H1 (cell line): ENCODE results near the gene SEMA4F. TPM values are rescaled to one million over a fixed set of nuclear protein-coding genes. Genes with fewer than 3 reads are reported as not detected.

Source experiments
- CTCF ChIA-PET: fragments of 300-600 bp; sonication (Branson Sonifier 250); formaldehyde crosslinking; loops from one replicate; lab custom pipeline; 2021; ENCODE audit not compliant: partially characterized antibody; lab: Charles Lee
- POLR2A ChIA-PET: fragments of 300-600 bp; sonication (Branson Sonifier 250); formaldehyde crosslinking; loops from one replicate; lab custom pipeline; 2021; ENCODE audit warnings: inconsistent platforms; ENCODE audit not compliant: partially characterized antibody; lab: Charles Lee
- DNase-seq, 2 experiments: peaks; one replicate each; pipeline versions ENCODE4 v3.0.0 to v3.0.0-alpha.2; 2010 to 2022; ENCODE audit warnings: low spot score in 2 of 2, low read depth in 1 of 2, mixed read lengths in 1 of 2
- FAIRE-seq: peaks from 2 replicates; lab custom pipeline; 2011; peaks lifted over from hg19 to GRCh38; lab: Jason Lieb, UNC
- H2AFZ ChIP-seq: 2 replicates; pipeline ENCODE4 v1.8.1; 2012; ENCODE audit warnings: low read length, inconsistent platforms
- H2AK5ac ChIP-seq: 2 replicates; pipeline ENCODE4 v1.6.1; 2013; ENCODE audit warnings: low read depth, low read length
- H2BK120ac ChIP-seq: replicated peaks from 2 replicates; pipeline ENCODE3; 2013; ENCODE audit warnings: low read depth, low read length, inconsistent platforms
- H2BK12ac ChIP-seq: 2 replicates; pipeline ENCODE4 v1.6.1; 2013; ENCODE audit warnings: low read depth, low read length
- H2BK15ac ChIP-seq: 2 replicates; pipeline ENCODE4 v1.6.1; 2013; ENCODE audit warnings: low read length
- H2BK20ac ChIP-seq: 2 replicates; pipeline ENCODE4 v1.6.1; 2013; ENCODE audit warnings: low read length
- H2BK5ac ChIP-seq: 2 replicates; pipeline ENCODE4 v1.6.1; 2013; ENCODE audit warnings: low read depth, low read length
- H3K14ac ChIP-seq: 2 replicates; pipeline ENCODE4 v1.6.1; 2013; ENCODE audit warnings: inconsistent platforms; ENCODE audit not compliant: insufficient read length
- H3K18ac ChIP-seq: 2 replicates; pipeline ENCODE4 v1.6.1; 2013; ENCODE audit warnings: low read length; ENCODE audit errors: extremely low read depth
- H3K23ac ChIP-seq: 2 replicates; pipeline ENCODE4 v1.6.1; 2013; ENCODE audit warnings: inconsistent platforms; ENCODE audit not compliant: insufficient read length
- H3K23me2 ChIP-seq: 2 replicates; pipeline ENCODE4 v1.6.1; 2013; ENCODE audit warnings: low read depth, low read length
- H3K27ac ChIP-seq: 2 replicates; pipeline ENCODE4 v1.6.1; 2011; ENCODE audit warnings: low read depth, low read length, inconsistent platforms
- H3K27me3 ChIP-seq, 4 experiments: replicated peaks in 1 of 4; 1 replicate in 1 of 4; 2 replicates in 3 of 4; pipeline versions ENCODE4 v1.6.1 to v1.8.1; 2011 to 2013; ENCODE audit warnings: low read length in 3 of 4, mild to moderate bottlenecking in 3 of 4, inconsistent platforms in 2 of 4, mixed read lengths in 2 of 4, moderate library complexity in 1 of 4; ENCODE audit not compliant: control insufficient read depth in 3 of 4, insufficient read depth in 3 of 4; ENCODE audit errors: extremely low read depth in 1 of 4
- H3K36me3 ChIP-seq, 4 experiments: 2 replicates each; pipeline versions ENCODE4 v1.6.1 to v1.8.1; 2011 to 2013; ENCODE audit warnings: mild to moderate bottlenecking in 4 of 4, low read length in 3 of 4, moderate library complexity in 2 of 4, control low read depth in 1 of 4, inconsistent platforms in 1 of 4; ENCODE audit not compliant: insufficient read depth in 4 of 4, control insufficient read depth in 2 of 4
- H3K4ac ChIP-seq: replicated peaks from 2 replicates; pipeline ENCODE3; 2013; ENCODE audit warnings: low read length, low read depth, mixed read lengths, inconsistent platforms; ENCODE audit not compliant: insufficient read length
- H3K4me1 ChIP-seq, 4 experiments: replicated peaks in 1 of 4; 1 replicate in 1 of 4; 2 replicates in 3 of 4; pipeline versions ENCODE4 v1.6.1 to v1.8.1; 2011 to 2013; ENCODE audit warnings: low read length in 3 of 4, inconsistent platforms in 2 of 4, mixed read lengths in 1 of 4; ENCODE audit not compliant: insufficient read depth in 4 of 4, control insufficient read depth in 3 of 4
- H3K4me2 ChIP-seq, 2 experiments: 2 replicates each; pipeline versions ENCODE4 v1.6.1 to v1.8.1; 2011 to 2013; ENCODE audit warnings: low read depth in 2 of 2, low read length in 2 of 2, control low read depth in 1 of 2, inconsistent platforms in 1 of 2, mild to moderate bottlenecking in 1 of 2; ENCODE audit not compliant: insufficient read depth in 1 of 2
- H3K4me3 ChIP-seq, 4 experiments: fragments of 200-600, 300-600 bp in 1 of 4; sonication (generic), shearing (Covaris generic), sonication (Bioruptor Twin) in 1 of 4; 2 replicates each; pipeline versions ENCODE4 v1.5.1 to v1.8.1; 2011 to 2016; ENCODE audit warnings: low read length in 4 of 4, low read depth in 3 of 4, control low read depth in 2 of 4, inconsistent platforms in 2 of 4, mild to moderate bottlenecking in 2 of 4, mixed read lengths in 1 of 4, moderate library complexity in 1 of 4; ENCODE audit not compliant: insufficient read depth in 2 of 4; ENCODE audit errors: extremely low read depth in 1 of 4
- H3K56ac ChIP-seq: replicated peaks from 2 replicates; pipeline ENCODE3; 2013; ENCODE audit warnings: low read depth, mild to moderate bottlenecking, mixed read lengths, low read length, inconsistent platforms; ENCODE audit not compliant: insufficient read length
- H3K79me1 ChIP-seq: 2 replicates; pipeline ENCODE4 v1.6.1; 2013; ENCODE audit warnings: low read depth, low read length, control low read depth
- H3K79me2 ChIP-seq, 2 experiments: 2 replicates each; pipeline versions ENCODE4 v1.6.1 to v1.8.1; 2012 to 2013; ENCODE audit warnings: low read length in 2 of 2, mild to moderate bottlenecking in 2 of 2, inconsistent platforms in 1 of 2; ENCODE audit not compliant: insufficient read depth in 2 of 2, control insufficient read depth in 1 of 2
- H3K9ac ChIP-seq, 4 experiments: replicated peaks in 1 of 4; 1 replicate in 1 of 4; 2 replicates in 3 of 4; pipeline versions ENCODE4 v1.6.1 to v1.8.1; 2011 to 2013; ENCODE audit warnings: low read depth in 3 of 4, low read length in 3 of 4, control low read depth in 2 of 4, mild to moderate bottlenecking in 2 of 4, moderate library complexity in 2 of 4, inconsistent platforms in 1 of 4; ENCODE audit errors: extremely low read depth in 1 of 4
- H3K9me3 ChIP-seq, 2 experiments: 2 replicates each; pipeline versions ENCODE4 v1.6.1 to v1.8.1; 2012 to 2013; ENCODE audit warnings: mild to moderate bottlenecking in 2 of 2, moderate library complexity in 2 of 2, control low read depth in 1 of 2, inconsistent platforms in 1 of 2, low read depth in 1 of 2, low read length in 1 of 2, mixed read lengths in 1 of 2; ENCODE audit not compliant: insufficient read depth in 2 of 2
- H4K20me1 ChIP-seq, 2 experiments: replicated peaks in 1 of 2; 2 replicates each; pipeline versions ENCODE3 to v1.8.1; 2011 to 2013; ENCODE audit warnings: inconsistent platforms in 2 of 2, low read length in 2 of 2, mild to moderate bottlenecking in 1 of 2; ENCODE audit not compliant: insufficient read depth in 2 of 2, control insufficient read depth in 1 of 2
- H4K5ac ChIP-seq: 2 replicates; pipeline ENCODE4 v1.6.1; 2013; ENCODE audit warnings: low read length, low read depth, mixed read lengths, inconsistent platforms; ENCODE audit not compliant: insufficient read length
- H4K8ac ChIP-seq: 2 replicates; pipeline ENCODE4 v1.8.0; 2013; ENCODE audit warnings: mild to moderate bottlenecking, moderate library complexity, low read length, inconsistent platforms; ENCODE audit not compliant: insufficient read depth; ENCODE audit errors: extremely low read depth
- H4K91ac ChIP-seq: replicated peaks from 2 replicates; pipeline ENCODE3; 2013; ENCODE audit warnings: low read length, mixed read lengths, inconsistent platforms; ENCODE audit not compliant: insufficient read length
- JUN ChIP-seq: IDR thresholded peaks from 2 replicates; pipeline ENCODE4 v1.6.1; 2011; ENCODE audit warnings: low read depth, mild to moderate bottlenecking, improper control_type of control experiment, low read length
- KDM1A ChIP-seq: fragments of 200-600, 300-600 bp; sonication (generic); IDR thresholded peaks from 2 replicates; pipeline ENCODE4 v1.7.1; 2016; ENCODE audit warnings: mild to moderate bottlenecking, low read length, borderline replicate concordance
- RFX5 ChIP-seq: IDR thresholded peaks from 2 replicates; pipeline ENCODE4 v1.6.1; 2011; ENCODE audit warnings: low read depth, low read length, improper control_type of control experiment, borderline replicate concordance
- SIX5 ChIP-seq: IDR thresholded peaks from 2 replicates; pipeline ENCODE4 v1.6.1; 2011; ENCODE audit warnings: mild to moderate bottlenecking, low read depth, low read length
- SP1 ChIP-seq: IDR thresholded peaks from 2 replicates; pipeline ENCODE4 v1.6.1; 2011; ENCODE audit warnings: low read depth, low read length
- SUZ12 ChIP-seq: fragments of 200-600 bp; sonication (generic); IDR thresholded peaks from 2 replicates; pipeline ENCODE4 v1.6.1; 2012; ENCODE audit warnings: mild to moderate bottlenecking, inconsistent platforms, low read length, moderate library complexity, mixed read lengths
- TAF1 ChIP-seq: IDR thresholded peaks from 2 replicates; pipeline ENCODE4 v1.6.1; 2011; ENCODE audit warnings: mild to moderate bottlenecking, low read depth, low read length
- TBP ChIP-seq: IDR thresholded peaks from 2 replicates; pipeline ENCODE4 v1.6.1; 2011; ENCODE audit warnings: low read depth, low read length, improper control_type of control experiment
- ZNF274 ChIP-seq: IDR thresholded peaks from 2 replicates; pipeline ENCODE4 v1.7.0; 2012; ENCODE audit warnings: low read length, borderline replicate concordance; ENCODE audit errors: extremely low read depth
- WGBS, 2 experiments: shearing (Covaris generic) in 1 of 2; methylation state at CpG; one replicate each; pipeline versions ENCODE4 v1.1.6 to v1.1.7; 2013 to 2015; ENCODE audit warnings: low lambda C conversion rate in 2 of 2, mixed read lengths in 2 of 2, inconsistent platforms in 1 of 2, low coverage in 1 of 2, missing lambda C conversion rate in 1 of 2; ENCODE audit not compliant: insufficient replicate concordance in 2 of 2, insufficient coverage in 1 of 2, insufficient read length in 1 of 2; ENCODE audit errors: extremely low coverage in 1 of 2, missing lambda C conversion rate in 1 of 2; 5-methylcytosine and 5-hydroxymethylcytosine counted together
- polyA plus RNA-seq, 7 experiments: library from polyadenylated mRNA; depleted of rRNA in 3 of 7; stranded (reverse) in 5 of 7; unstranded in 2 of 7; fragments of >200 nt in 5 of 7; fragments of 200-250 nt in 2 of 7; gene quantifications; 1 replicate in 5 of 7; 2 replicates in 1 of 7; 4 replicates in 1 of 7; pipeline versions ENCODE4 v1.2.1 to v1.2.3, GENCODE V29; 2011 to 2013; ENCODE audit warnings: missing spikeins in 2 of 7, mixed read lengths in 2 of 7
- total RNA-seq: library from RNA; stranded (reverse); fragmentation: NEBNext Ultra II Directional; extraction: Animal tissue kit (Norgen Biotek cat#: 25700); gene quantifications from 2 replicates; pipeline ENCODE4 v1.2.1, GENCODE V29; 2021
- TF ChIP-seq, protein P1 (sequence below): IDR thresholded peaks from 2 replicates; pipeline ENCODE4 v1.6.1; 2011; ENCODE audit warnings: low read depth, mild to moderate bottlenecking, low read length; ENCODE audit not compliant: insufficient read depth
- TF ChIP-seq, protein P2 (sequence below): IDR thresholded peaks from 2 replicates; pipeline ENCODE4 v1.6.1; 2012; ENCODE audit warnings: low read length, inconsistent platforms
- TF ChIP-seq, protein P3 (sequence below): IDR thresholded peaks from 2 replicates; pipeline ENCODE4 v1.6.1; 2012; ENCODE audit warnings: inconsistent platforms

SEMA4F gene
- total and polyA plus RNA-seq, 2 of the 8 experiments (the other 6 are each of a cell fraction or from before 2014, with no cell fraction given), result 3.3 to 3.4 TPM

DNA sequence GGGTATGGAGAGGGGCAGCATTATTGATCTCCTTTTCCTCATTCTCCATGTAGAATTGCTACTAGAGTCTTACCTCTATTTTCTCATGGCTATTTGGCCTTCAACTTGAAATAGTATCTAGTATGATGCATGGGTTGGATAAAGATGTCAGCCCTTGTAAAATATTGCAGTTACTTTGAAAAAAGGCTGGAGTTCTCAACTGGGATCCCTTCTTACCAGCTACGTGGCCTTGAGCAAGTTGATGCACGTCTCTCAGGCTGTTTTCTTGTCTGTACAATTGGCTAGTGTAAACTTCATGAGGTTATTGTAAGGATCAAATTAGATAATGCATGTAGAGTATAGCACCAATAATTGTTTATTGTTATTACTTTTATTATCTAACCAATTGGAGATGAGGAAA is 50.2 kb downstream of the SEMA4F start:
- no peaks in the 10 kb centered on the region for H3K9me3 ChIP-seq
- H2BK20ac ChIP-seq, result no peak overlapping the region
- no peaks in the 10 kb centered on the region for H3K27me3 ChIP-seq
- FAIRE-seq (no peak), DNase-seq (no peak)
- H3K27ac ChIP-seq, result no peak overlapping the region
- H3K23me2 ChIP-seq, result no peaks in the 10 kb centered on the region
- POLR2A ChIA-PET, result interaction anchor here (0.9 kb wide), 1 partner anchor 11 kb away, joined by 4 read pairs; no protein-coding TSS in a partner anchor
- H3K23ac ChIP-seq, result no peak overlapping the region
- H3K36me3 ChIP-seq, result no peaks in the 10 kb centered on the region
- no peak overlapping the region for H2AFZ ChIP-seq
- H4K8ac ChIP-seq, result no peak overlapping the region
- no peak overlapping the region for H3K18ac ChIP-seq
- CTCF ChIA-PET, result interaction anchor here (1.0 to 7.5 kb wide), 4 partner anchors 10 to 171 kb away, joined by 3 to 64 read pairs (median 14); no protein-coding TSS in a partner anchor
- H3K4me1 ChIP-seq, result no peaks in the 10 kb centered on the region; a peak in 2 of 7 replicates
- H2BK12ac ChIP-seq, result no peak overlapping the region
- no peak overlapping the region for H2AK5ac ChIP-seq
- H3K56ac ChIP-seq, result no peak overlapping the region
- no peak overlapping the region for H3K4me2 ChIP-seq
- 86% methylated on average over 2 of the region's 2 CpGs; no CpG with 5 or more reads in 1 of the 2 experiments for WGBS, 2 experiments
- H4K5ac ChIP-seq, result no peak overlapping the region
- no peak overlapping the region for H2BK15ac ChIP-seq
- H3K14ac ChIP-seq, result no peak overlapping the region
- H3K4me3 ChIP-seq, result no peak overlapping the region
- no peak overlapping the region for H3K4ac ChIP-seq
- no peaks in the 10 kb centered on the region for H3K79me2 ChIP-seq
- no peak overlapping the region for H2BK5ac ChIP-seq
- no peak overlapping the region for H4K91ac ChIP-seq
- H2BK120ac ChIP-seq, result no peak overlapping the region
- H4K20me1 ChIP-seq, result no peaks in the 10 kb centered on the region
- H3K9ac ChIP-seq, result no peak overlapping the region
- no peaks in the 10 kb centered on the region for H3K79me1 ChIP-seq
- TF ChIP-seq ZNF274 (no peak), SIX5 (no peak), RFX5 (no peak), SP1 (no peak), TBP (no peak), KDM1A (no peak), TAF1 (no peak), JUN (no peak), SUZ12 (no peak)
- TF ChIP-seq, protein P1, sequence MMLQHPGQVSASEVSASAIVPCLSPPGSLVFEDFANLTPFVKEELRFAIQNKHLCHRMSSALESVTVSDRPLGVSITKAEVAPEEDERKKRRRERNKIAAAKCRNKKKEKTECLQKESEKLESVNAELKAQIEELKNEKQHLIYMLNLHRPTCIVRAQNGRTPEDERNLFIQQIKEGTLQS, result no peak
- TF ChIP-seq, protein P2, sequence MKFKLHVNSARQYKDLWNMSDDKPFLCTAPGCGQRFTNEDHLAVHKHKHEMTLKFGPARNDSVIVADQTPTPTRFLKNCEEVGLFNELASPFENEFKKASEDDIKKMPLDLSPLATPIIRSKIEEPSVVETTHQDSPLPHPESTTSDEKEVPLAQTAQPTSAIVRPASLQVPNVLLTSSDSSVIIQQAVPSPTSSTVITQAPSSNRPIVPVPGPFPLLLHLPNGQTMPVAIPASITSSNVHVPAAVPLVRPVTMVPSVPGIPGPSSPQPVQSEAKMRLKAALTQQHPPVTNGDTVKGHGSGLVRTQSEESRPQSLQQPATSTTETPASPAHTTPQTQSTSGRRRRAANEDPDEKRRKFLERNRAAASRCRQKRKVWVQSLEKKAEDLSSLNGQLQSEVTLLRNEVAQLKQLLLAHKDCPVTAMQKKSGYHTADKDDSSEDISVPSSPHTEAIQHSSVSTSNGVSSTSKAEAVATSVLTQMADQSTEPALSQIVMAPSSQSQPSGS, result no peak
- TF ChIP-seq, protein P3, sequence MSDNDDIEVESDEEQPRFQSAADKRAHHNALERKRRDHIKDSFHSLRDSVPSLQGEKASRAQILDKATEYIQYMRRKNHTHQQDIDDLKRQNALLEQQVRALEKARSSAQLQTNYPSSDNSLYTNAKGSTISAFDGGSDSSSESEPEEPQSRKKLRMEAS, result no peak
